Measurements from ENCODE around the gene CYTH2.

DNA sequence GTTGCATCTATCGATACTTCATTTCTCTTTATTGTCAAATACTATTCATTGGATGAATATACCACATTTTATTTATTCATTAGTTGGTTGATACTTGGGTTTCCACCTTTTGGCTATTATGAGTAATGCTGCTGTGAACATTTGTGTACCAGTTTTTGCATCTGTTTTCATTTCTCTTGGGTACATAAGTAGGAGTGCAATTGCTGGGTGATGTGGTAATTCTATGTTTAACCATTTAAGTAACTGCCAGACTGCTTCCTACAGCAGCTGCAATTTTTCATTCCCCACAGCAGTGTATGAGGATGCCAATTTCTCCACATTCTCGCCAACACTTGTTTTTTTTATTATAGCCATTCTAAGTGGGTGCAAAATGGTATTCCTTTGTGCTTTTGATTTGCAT, 11.2 kb upstream of the CYTH2 start:
- no peak for TF ChIP-seq SP1 (IDR thresholded peaks at IDR 0.05)
- TF ChIP-seq, protein P1, sequence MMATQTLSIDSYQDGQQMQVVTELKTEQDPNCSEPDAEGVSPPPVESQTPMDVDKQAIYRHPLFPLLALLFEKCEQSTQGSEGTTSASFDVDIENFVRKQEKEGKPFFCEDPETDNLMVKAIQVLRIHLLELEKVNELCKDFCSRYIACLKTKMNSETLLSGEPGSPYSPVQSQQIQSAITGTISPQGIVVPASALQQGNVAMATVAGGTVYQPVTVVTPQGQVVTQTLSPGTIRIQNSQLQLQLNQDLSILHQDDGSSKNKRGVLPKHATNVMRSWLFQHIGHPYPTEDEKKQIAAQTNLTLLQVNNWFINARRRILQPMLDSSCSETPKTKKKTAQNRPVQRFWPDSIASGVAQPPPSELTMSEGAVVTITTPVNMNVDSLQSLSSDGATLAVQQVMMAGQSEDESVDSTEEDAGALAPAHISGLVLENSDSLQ (IDR thresholded peaks at IDR 0.05): no peak
- no peak for TF ChIP-seq ZNF384 (IDR thresholded peaks at IDR 0.05)
- no peak for TF ChIP-seq BHLHE40 (IDR thresholded peaks at IDR 0.05; ENCODE audit: borderline replicate concordance)
- no peak for TF ChIP-seq SUZ12 (IDR thresholded peaks at IDR 0.05)
- TF ChIP-seq TARDBP (IDR thresholded peaks at IDR 0.05): no peak
- no peak for TF ChIP-seq FOXM1 (IDR thresholded peaks at IDR 0.05; ENCODE audit: borderline replicate concordance)
- no peak for TF ChIP-seq ELF4 (IDR thresholded peaks at IDR 0.05)
- no peak for TF ChIP-seq FOXA1 (IDR thresholded peaks at IDR 0.05)

All from HEK293T (cell line).